Mesenchymal stem cell (in vitro differentiated cells and primary cell): ENCODE data around the gene CMAS. TPM values are rescaled to one million over a fixed set of nuclear protein-coding genes. Genes with fewer than 3 reads are reported as not detected.
A peak's percentile ranks its signal among the peaks of the same experiment; 100 is the strongest.

Source experiments
- DNase-seq: peaks from one replicate; pipeline ENCODE4 v3.0.0-alpha.2; 2013
- H2AFZ ChIP-seq: one replicate; pipeline ENCODE4 v1.6.1; 2013; ENCODE audit warnings: low read depth, mild to moderate bottlenecking, control low read depth, inconsistent platforms, low read length, moderate library complexity
- H2AK5ac ChIP-seq: 2 replicates; pipeline ENCODE4 v1.6.1; 2013; ENCODE audit warnings: low read length, moderate library complexity, mild to moderate bottlenecking, inconsistent platforms; ENCODE audit not compliant: severe bottlenecking
- H2BK120ac ChIP-seq: one replicate; pipeline ENCODE4 v1.6.1; 2013; ENCODE audit warnings: low read depth, mild to moderate bottlenecking, inconsistent platforms, low read length, moderate library complexity
- H2BK12ac ChIP-seq, 2 experiments: one replicate each; pipeline ENCODE4 v1.6.1; 2013; ENCODE audit warnings: inconsistent platforms in 2 of 2, low read length in 2 of 2, mild to moderate bottlenecking in 2 of 2, moderate library complexity in 2 of 2, control low read depth in 1 of 2
- H2BK15ac ChIP-seq: one replicate; pipeline ENCODE4 v1.6.1; 2013; ENCODE audit warnings: mild to moderate bottlenecking, low read depth, inconsistent platforms; ENCODE audit not compliant: poor library complexity, severe bottlenecking
- H2BK5ac ChIP-seq: 2 replicates; pipeline ENCODE4 v1.6.1; 2013; ENCODE audit warnings: low read depth, mild to moderate bottlenecking, low read length, control low read depth, inconsistent platforms; ENCODE audit not compliant: poor library complexity, severe bottlenecking
- H3K14ac ChIP-seq, 2 experiments: one replicate each; pipeline ENCODE4 v1.6.1; 2013; ENCODE audit warnings: inconsistent platforms in 2 of 2, low read length in 2 of 2, control low read depth in 1 of 2, mild to moderate bottlenecking in 1 of 2, moderate library complexity in 1 of 2
- H3K18ac ChIP-seq, 2 experiments: one replicate each; pipeline ENCODE4 v1.6.1; 2013; ENCODE audit warnings: inconsistent platforms in 2 of 2, low read length in 2 of 2, control low read depth in 1 of 2, low read depth in 1 of 2, mild to moderate bottlenecking in 1 of 2
- H3K23ac ChIP-seq, 2 experiments: one replicate each; pipeline ENCODE4 v1.6.1; 2013; ENCODE audit warnings: inconsistent platforms in 2 of 2, low read length in 2 of 2, mild to moderate bottlenecking in 2 of 2, moderate library complexity in 2 of 2, control low read depth in 1 of 2
- H3K27ac ChIP-seq: 2 replicates; pipeline ENCODE4 v1.5.1; 2013; ENCODE audit warnings: mild to moderate bottlenecking, moderate library complexity, low read length, control low read depth, inconsistent platforms; ENCODE audit not compliant: poor library complexity, severe bottlenecking
- H3K27me3 ChIP-seq, 2 experiments: 2 replicates each; pipeline versions ENCODE4 v1.6.1 to v1.7.0; 2013; ENCODE audit warnings: low read length in 2 of 2, mild to moderate bottlenecking in 2 of 2, moderate library complexity in 2 of 2, control low read depth in 1 of 2, inconsistent platforms in 1 of 2; ENCODE audit not compliant: control insufficient read depth in 1 of 2, insufficient read depth in 1 of 2
- H3K36me3 ChIP-seq, 2 experiments: 2 replicates each; pipeline versions ENCODE4 v1.6.1 to v1.7.0; 2013; ENCODE audit warnings: low read length in 2 of 2, control low read depth in 1 of 2, inconsistent platforms in 1 of 2, low read depth in 1 of 2, mild to moderate bottlenecking in 1 of 2; ENCODE audit not compliant: insufficient read depth in 2 of 2, control insufficient read depth in 1 of 2
- H3K4ac ChIP-seq, 2 experiments: one replicate each; pipeline ENCODE4 v1.6.1; 2013; ENCODE audit warnings: inconsistent platforms in 2 of 2, low read length in 2 of 2, mild to moderate bottlenecking in 2 of 2, moderate library complexity in 2 of 2, control low read depth in 1 of 2, low read depth in 1 of 2
- H3K4me1 ChIP-seq: 2 replicates; pipeline ENCODE4 v1.6.1; 2013; ENCODE audit warnings: low read depth, low read length, control low read depth; ENCODE audit not compliant: control insufficient read depth, insufficient read depth
- H3K4me2 ChIP-seq: 2 replicates; pipeline ENCODE4 v1.6.1; 2013; ENCODE audit warnings: low read length, mild to moderate bottlenecking, inconsistent platforms; ENCODE audit not compliant: poor library complexity, severe bottlenecking
- H3K4me3 ChIP-seq, 2 experiments: 2 replicates each; pipeline versions ENCODE4 v1.5.1 to v1.7.0; 2013; ENCODE audit warnings: low read length in 2 of 2, mild to moderate bottlenecking in 2 of 2, control low read depth in 1 of 2, low read depth in 1 of 2; ENCODE audit not compliant: insufficient read depth in 1 of 2
- H3K79me1 ChIP-seq: replicated peaks from 2 replicates; pipeline ENCODE4 v1.6.1; 2013; ENCODE audit warnings: mild to moderate bottlenecking, control low read depth, low read length, inconsistent platforms; ENCODE audit not compliant: poor library complexity, severe bottlenecking
- H3K9ac ChIP-seq: 2 replicates; pipeline ENCODE4 v1.7.0; 2013; ENCODE audit warnings: mild to moderate bottlenecking, low read length, moderate library complexity
- H3K9me3 ChIP-seq: 2 replicates; pipeline ENCODE4 v1.7.0; 2013; ENCODE audit warnings: mild to moderate bottlenecking, low read length; ENCODE audit not compliant: control insufficient read depth
- H4K8ac ChIP-seq: one replicate; pipeline ENCODE4 v1.6.1; 2013; ENCODE audit warnings: inconsistent platforms, mild to moderate bottlenecking, low read length, moderate library complexity
- H4K91ac ChIP-seq: one replicate; pipeline ENCODE4 v1.6.1; 2013; ENCODE audit warnings: mild to moderate bottlenecking, low read length, inconsistent platforms
- WGBS: methylation state at CpG from one replicate; pipeline ENCODE4 v1.1.7; 2013; ENCODE audit warnings: mixed read lengths; 5-methylcytosine and 5-hydroxymethylcytosine counted together
- polyA plus RNA-seq, 2 experiments: library from polyadenylated mRNA; stranded (reverse); fragments of 200-250 nt; gene quantifications; one replicate each; pipeline ENCODE4 v1.2.3, GENCODE V29; 2013

CMAS gene
- 24.0 TPM for polyA plus RNA-seq (2013, experiment 1 of 2)
- polyA plus RNA-seq (2013, experiment 2 of 2) = 25.4 TPM

DNA sequence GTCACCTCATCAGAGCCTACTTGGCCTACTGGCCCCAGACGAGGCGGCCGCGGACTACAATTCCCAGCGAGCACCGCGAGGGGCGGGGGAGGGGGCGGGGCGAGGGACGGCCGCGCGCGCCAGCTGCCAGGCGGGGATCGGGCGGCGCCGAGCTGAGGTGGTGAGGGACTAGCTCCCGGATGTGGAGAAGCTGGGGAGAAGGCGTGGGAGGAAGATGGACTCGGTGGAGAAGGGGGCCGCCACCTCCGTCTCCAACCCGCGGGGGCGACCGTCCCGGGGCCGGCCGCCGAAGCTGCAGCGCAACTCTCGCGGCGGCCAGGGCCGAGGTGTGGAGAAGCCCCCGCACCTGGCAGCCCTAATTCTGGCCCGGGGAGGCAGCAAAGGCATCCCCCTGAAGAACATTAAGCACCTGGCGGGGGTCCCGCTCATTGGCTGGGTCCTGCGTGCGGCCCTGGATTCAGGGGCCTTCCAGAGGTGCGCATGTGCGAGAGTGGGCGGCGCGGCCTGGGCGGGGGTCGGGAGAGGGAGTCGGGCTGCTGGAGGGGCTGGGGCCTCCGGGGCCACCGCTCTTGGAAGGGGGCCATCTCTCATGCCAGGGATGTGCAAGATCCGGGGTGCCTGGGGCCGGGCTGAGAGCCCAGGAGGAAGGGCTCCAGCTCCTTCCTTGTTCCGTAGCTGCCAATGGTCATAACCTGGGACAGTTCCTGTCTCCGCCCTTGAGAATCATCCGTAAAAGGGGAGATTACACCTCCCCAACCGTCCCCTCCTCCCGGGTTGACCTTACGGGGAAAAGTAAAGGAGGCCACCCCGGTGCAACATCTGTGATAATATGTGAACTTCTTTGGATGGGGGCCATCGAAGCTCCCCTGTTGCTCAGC lies at the start of gene CMAS:
Gene CMAS, plus strand, starts transcription at position 129 of the 878 bp plus-strand sequence. Its CDS starts 86 bp downstream, at position 215.
- Histone ChIP-seq H3K14ac (peak within 1 kb of the TSS in 1 of 2 experiments; percentile 98), H3K4me1 (no peaks in the 10 kb centered on the region), H2AK5ac (no peak within 1 kb of the TSS), H2BK120ac (peak within 1 kb of the TSS; percentile 39), H4K91ac (peak within 1 kb of the TSS; percentile 84), H3K23ac (no peak within 1 kb of the TSS), H2BK12ac (no peak within 1 kb of the TSS), H2BK15ac (peak within 1 kb of the TSS; percentile 21), H3K27ac (peak within 1 kb of the TSS; percentile 56), H3K4me3 (peak within 1 kb of the TSS; percentile 91 to 92), H2AFZ (peak within 1 kb of the TSS; percentile 99), H2BK5ac (peak within 1 kb of the TSS; percentile 60), H3K27me3 (no peaks in the 10 kb centered on the region), H3K4ac (peak within 1 kb of the TSS; percentile 54 to 87), H4K8ac (peak within 1 kb of the TSS; percentile 78), H3K9ac (peak within 1 kb of the TSS; percentile 87), H3K4me2 (peak within 1 kb of the TSS; percentile 71), H3K18ac (peak within 1 kb of the TSS; percentile 72 to 98), H3K79me1 (peaks cover 11% of the 10 kb centered on the region), H3K36me3 (peaks cover 0 to 12% of the 10 kb centered on the region in 2 experiments), H3K9me3 (no peaks in the 10 kb centered on the region)
- WGBS = under 1% methylated on average over 53 of the region's 64 CpGs
- DNase-seq = peak; percentile 64

DNA sequence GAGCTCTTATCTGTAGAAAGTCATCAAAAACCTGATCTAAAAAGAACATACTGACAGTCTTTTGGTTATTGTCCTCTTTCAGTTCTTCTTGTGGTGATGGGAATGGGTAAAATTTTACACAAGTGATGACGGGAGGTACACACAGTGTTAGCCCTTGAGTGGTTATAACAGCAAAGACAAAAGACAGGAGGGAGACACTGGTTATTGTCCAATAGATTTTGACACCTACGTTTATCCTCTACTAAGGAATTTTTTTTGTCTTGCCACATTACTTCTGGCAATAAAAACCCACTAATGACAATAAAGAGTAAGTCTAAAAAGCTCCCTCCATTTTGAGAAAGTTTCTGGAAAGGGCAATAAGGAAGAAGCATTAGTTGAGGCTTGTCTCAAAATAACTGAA lies 47.7 kb upstream of the CMAS start:
- Histone ChIP-seq H3K4me3 (no peak overlapping the region), H3K27ac (no peak overlapping the region), H3K18ac (no peak overlapping the region), H2BK12ac (no peak overlapping the region), H3K23ac (no peak overlapping the region), H4K8ac (no peak overlapping the region), H2AK5ac (no peak overlapping the region), H2BK15ac (no peak overlapping the region), H3K4ac (no peak overlapping the region), H3K14ac (no peak overlapping the region), H3K79me1 (no peaks in the 10 kb centered on the region), H3K4me2 (no peak overlapping the region), H4K91ac (no peak overlapping the region), H3K36me3 (no peaks in the 10 kb centered on the region), H2BK120ac (no peak overlapping the region), H2BK5ac (no peak overlapping the region), H3K9ac (no peak overlapping the region), H3K9me3 (no peaks in the 10 kb centered on the region), H3K27me3 (no peaks in the 10 kb centered on the region), H2AFZ (no peak overlapping the region), H3K4me1 (no peaks in the 10 kb centered on the region)
- DNase-seq = no peak
- 82% methylated on average over 1 of the region's 2 CpGs for WGBS

DNA sequence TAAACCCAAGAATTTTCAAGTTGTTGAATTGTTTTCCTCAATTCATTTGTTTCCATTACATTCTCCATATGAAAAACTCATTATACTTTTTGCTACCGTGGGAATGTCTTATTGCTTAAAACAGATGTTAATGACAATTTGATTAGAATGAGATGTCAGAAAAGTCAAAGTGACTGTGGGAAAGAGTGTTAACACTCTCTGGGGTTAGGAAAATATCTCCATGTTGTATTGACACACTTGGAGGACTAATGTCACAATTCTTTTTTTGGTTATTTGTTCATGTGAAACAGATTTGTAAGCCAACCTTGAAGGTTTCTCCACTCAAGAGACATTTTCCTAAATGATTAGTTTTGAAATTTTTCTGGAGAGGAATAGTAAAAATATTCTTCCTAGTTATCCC lies 47.2 kb upstream of the CMAS start:
- Histone ChIP-seq H3K9ac (no peak overlapping the region), H3K23ac (no peak overlapping the region), H3K14ac (no peak overlapping the region), H4K8ac (no peak overlapping the region), H2AFZ (no peak overlapping the region), H3K27ac (no peak overlapping the region), H3K9me3 (no peaks in the 10 kb centered on the region), H3K18ac (no peak overlapping the region), H2BK15ac (no peak overlapping the region), H2BK5ac (no peak overlapping the region), H3K36me3 (no peaks in the 10 kb centered on the region), H3K4me2 (no peak overlapping the region), H3K4me3 (no peak overlapping the region), H3K4ac (no peak overlapping the region), H3K79me1 (no peaks in the 10 kb centered on the region), H3K4me1 (no peaks in the 10 kb centered on the region), H2BK120ac (no peak overlapping the region), H2BK12ac (no peak overlapping the region), H4K91ac (no peak overlapping the region), H3K27me3 (no peaks in the 10 kb centered on the region), H2AK5ac (no peak overlapping the region)
- no peak for DNase-seq
- 95% methylated on average over 1 of the region's 1 CpG for WGBS

DNA sequence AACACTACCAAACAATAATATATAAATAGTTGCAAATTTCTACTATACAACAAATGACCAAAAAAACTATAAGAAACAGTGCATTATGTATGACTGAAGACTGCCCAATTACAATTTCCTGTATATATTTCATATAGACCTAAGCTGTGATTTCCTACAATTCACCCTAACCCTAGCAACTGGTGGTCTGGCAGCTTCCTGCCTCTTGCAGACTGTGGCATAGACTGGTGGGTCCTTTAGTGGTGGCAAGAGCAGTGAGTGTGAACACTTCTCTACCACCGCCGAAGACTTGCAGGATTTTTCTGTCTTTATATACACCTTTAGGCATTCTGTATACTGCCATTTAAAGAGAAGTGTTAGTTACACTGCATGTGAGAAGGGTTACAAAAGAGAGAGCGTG lies 43.6 kb upstream of the CMAS start:
- H3K79me1 ChIP-seq = no peaks in the 10 kb centered on the region
- no peak overlapping the region for H3K18ac ChIP-seq
- H3K36me3 ChIP-seq = no peaks in the 10 kb centered on the region
- H3K23ac ChIP-seq = no peak overlapping the region
- no peak for DNase-seq
- H2AK5ac ChIP-seq = no peak overlapping the region
- no peak overlapping the region for H3K4me3 ChIP-seq
- no peak overlapping the region for H3K27ac ChIP-seq
- no peak overlapping the region for H3K4me2 ChIP-seq
- H3K9me3 ChIP-seq = no peaks in the 10 kb centered on the region
- no peak overlapping the region for H2BK5ac ChIP-seq
- H3K4ac ChIP-seq = no peak overlapping the region
- no CpG with 5 or more reads among the region's 3 CpGs for WGBS
- H2AFZ ChIP-seq = no peak overlapping the region
- no peak overlapping the region for H3K9ac ChIP-seq
- H2BK12ac ChIP-seq = no peak overlapping the region
- no peak overlapping the region for H4K8ac ChIP-seq
- no peak overlapping the region for H2BK120ac ChIP-seq
- H4K91ac ChIP-seq = no peak overlapping the region
- H2BK15ac ChIP-seq = no peak overlapping the region
- H3K14ac ChIP-seq = no peak overlapping the region
- no peaks in the 10 kb centered on the region for H3K27me3 ChIP-seq
- no peaks in the 10 kb centered on the region for H3K4me1 ChIP-seq
